DMS114 treated with DMSO at 0.1 percent for 48 hours (cell line): ENCODE measurements around the gene ATP2B2.

Source experiments
- DNase-seq: peaks from one replicate; lab custom pipeline; 2025; ENCODE audit not compliant: unreplicated experiment; lab: John Stamatoyannopoulos, UW

Gene ATP2B2

GRCh38 chr3:10368512-10368911 lies 136.9 kb downstream of the ATP2B2 start:
- no peak for DNase-seq

DNA sequence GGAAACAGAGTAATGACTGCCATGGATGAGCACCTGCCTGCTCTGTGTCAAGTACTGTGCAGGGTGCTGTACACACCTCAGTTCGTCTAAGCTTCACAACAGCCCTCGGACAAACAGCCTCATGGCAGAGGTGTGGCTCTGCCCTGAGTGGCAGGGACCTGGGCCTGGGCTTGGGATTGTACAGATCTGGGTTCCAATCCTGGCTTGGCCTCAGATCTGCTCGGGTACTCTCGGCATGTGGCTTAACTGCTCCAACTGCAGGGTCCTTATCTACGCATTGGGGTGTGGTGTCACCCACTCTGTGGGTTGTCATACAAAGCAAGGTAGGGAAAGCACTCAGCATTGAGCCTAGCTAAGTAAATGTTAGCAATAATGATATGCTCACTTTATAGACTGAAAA lies 137.9 kb downstream of the ATP2B2 start:
- no peak for DNase-seq

- DNase-seq: no peak
These were observed 138.7 kb downstream of the ATP2B2 start for GRCh38 chr3:10366651-10367101.

- no peak for DNase-seq
These were observed 139.6 kb downstream of the ATP2B2 start for GRCh38 chr3:10365791-10366190.

GRCh38 chr3:10365316-10365715 lies 140.1 kb downstream of the ATP2B2 start:
- DNase-seq: no peak

DNA sequence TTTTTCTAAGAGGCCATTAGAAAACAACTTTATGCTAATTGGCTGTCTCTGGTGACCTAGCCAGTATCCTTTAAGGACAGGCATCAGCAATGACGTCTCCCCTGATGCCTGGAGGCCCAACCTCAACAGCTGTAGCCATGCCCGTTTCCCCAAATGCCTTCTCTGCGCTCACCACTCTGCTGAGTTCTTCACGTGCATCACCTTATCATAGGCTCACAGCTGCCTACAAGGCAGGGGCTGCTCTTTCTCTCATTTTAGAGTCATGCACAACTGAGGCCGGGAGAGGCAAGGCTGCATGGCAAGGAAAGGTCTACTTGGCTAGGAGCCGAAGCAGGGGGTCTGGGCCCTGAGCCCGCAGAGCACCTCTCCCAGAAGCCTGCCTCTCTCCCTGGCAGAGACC lies 140.6 kb downstream of the ATP2B2 start:
- no peak for DNase-seq

GRCh38 chr3:10363935-10364334 lies 141.5 kb downstream of the ATP2B2 start:
- DNase-seq: no peak

GRCh38 chr3:10361375-10361774 lies 144.0 kb downstream of the ATP2B2 start:
- no peak for DNase-seq

DNA sequence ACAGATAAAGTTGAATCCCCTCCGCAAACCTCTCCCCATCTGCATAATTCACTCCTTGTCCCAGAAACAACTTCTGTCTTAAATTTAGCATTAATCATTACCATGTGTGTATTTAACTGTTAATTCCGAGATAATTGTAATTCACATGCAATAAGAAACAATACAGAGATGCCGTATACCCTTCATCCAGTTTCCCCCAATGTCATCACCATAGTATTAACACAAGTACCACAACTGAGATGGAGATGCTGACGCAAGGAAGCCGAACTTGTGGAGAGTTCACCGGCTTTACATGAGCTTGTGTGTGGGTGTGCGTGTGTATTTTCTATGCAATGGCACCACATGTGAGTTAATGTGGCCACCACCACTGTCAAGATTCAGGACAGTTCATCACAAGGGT lies 144.9 kb downstream of the ATP2B2 start:
- no peak for DNase-seq

DNA sequence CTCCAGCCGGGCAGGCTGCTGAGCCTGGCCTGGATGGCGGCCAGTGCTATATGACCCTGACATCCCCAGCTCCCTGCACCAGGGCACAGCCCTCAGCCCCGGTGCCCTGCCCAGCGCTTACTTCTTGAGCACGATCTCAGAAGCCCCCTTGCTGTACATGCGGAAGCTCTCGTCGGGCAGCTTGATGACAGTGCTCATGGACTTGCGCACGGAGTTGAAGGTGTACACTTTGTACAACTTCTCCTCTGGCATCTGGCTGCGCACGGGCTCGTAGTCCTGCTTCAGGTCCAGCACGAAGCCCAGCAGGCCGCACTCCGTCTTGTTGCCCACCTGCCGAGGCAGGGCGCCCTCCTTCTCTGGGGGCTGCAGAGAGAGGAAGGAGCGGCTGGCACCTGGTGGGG lies 145.6 kb downstream of the ATP2B2 start:
- no peak for DNase-seq

DNA sequence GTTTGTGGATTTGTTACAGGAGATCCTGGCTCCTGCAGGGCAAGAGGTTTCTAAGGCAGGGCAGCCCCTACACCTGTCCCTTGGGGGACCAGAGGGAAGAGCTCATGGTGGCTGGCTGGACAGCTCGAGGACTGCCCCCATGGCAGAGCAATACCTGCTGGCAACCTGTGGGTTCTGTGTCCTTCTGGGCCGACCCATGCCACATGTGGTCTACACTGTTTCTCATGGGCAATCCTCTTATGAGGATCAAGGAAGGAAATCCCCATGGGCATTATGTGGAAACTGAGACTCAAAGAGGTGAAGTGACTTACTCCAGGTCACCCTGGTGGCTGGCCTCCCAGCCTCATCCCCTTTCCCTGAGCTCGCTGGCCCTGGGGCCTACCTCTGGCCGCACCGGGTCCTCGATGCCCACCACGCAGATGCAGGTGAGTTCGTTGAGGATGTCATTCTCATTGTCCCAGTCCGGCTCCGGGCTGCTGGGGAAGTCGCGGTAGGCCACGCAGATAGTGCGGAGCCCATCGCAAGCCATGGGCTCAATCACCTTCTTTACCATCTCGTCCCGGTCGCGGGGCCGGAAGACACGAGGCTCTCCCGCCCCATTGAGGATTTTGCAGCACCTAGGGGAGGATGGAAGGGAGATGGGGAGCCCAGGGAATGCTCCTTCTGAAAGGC lies 146.9 kb downstream of the ATP2B2 start:
- DNase-seq: no peak

- no peak for DNase-seq
These were observed 147.6 kb downstream of the ATP2B2 start for GRCh38 chr3:10357592-10358308.

- DNase-seq: no peak
These were observed 148.3 kb downstream of the ATP2B2 start for GRCh38 chr3:10357095-10357494.

- no peak for DNase-seq
These were observed 148.9 kb downstream of the ATP2B2 start for GRCh38 chr3:10356461-10356981.

- no peak for DNase-seq
These were observed 150.9 kb downstream of the ATP2B2 start for GRCh38 chr3:10354361-10355015.

GRCh38 chr3:10353661-10354360 lies 151.6 kb downstream of the ATP2B2 start:
- DNase-seq: no peak

DNA sequence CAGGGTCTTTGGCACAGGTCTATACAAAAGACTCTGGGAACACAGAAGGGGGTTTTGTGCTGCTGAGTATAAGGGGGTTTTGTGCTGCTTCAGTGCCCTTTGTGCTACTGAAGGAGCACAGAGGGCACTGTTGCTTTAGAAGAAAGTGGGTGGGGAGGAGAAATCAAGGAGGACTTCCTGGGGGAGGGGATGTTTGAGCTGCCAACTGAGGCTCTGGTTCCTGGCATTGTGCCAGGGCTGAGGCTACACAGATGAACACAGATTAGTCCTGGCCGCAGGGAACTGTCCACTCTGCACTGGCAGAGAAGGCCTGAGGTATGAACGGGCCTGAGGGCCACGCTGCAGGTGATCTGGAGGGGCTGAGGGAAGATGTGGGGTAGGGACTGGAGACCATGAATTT lies 152.2 kb downstream of the ATP2B2 start:
- DNase-seq: no peak

- DNase-seq: no peak
These were observed 153.1 kb downstream of the ATP2B2 start for GRCh38 chr3:10352146-10352911.

DNA sequence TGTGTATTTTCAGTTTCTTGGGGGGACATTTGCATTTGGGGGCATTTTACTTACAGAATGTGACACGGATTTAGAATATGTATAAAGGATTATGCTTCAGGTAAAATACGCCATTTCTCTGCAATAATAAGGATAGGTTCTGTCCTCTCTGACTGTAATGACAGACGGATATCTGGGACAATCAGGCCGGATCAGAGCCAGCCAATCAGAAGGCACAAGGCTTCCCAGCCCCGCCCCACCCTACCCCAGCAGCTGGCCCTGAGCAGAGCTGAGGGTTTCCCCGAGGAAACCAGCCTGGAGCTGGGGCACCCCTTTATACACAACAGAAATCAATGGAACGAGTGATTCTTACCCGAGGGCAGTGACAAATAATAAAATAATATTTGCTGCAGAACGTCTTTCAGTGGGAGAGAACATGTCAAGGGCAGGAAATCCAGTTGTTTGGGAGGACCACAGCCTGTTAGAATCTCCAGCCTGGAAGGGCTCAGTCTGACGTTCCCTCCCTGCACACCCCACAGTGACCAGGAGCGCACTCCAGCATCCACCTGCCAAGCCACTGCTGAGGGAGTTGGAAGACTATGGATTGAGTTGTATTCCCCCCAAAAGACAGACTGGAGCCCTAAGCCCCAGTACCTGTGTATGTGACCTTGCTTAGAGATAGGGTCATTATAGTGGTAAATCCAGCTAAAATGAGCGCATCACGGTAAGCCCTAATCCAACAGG lies 154.2 kb downstream of the ATP2B2 start:
- no peak for DNase-seq
